K562 (cell line): ENCODE data around the gene CEBPB. TPM values are rescaled to one million over a fixed set of nuclear protein-coding genes. Genes with fewer than 3 reads are reported as not detected.

Experiments used
- MEIS2 ChIP-seq: fragments of 450-650 bp; IDR thresholded peaks from 2 replicates; pipeline ENCODE4 v1.6.1; 2014; ENCODE audit warnings: mild to moderate bottlenecking; ENCODE audit not compliant: partially characterized antibody
- TAF9B ChIP-seq: fragments of 450-650 bp; IDR thresholded peaks from 2 replicates; pipeline ENCODE4 v1.6.1; 2018; ENCODE audit warnings: mild to moderate bottlenecking; ENCODE audit not compliant: partially characterized antibody
- ZFP91 ChIP-seq: sonication (generic); formaldehyde crosslinking; IDR thresholded peaks from 2 replicates; pipeline ENCODE4 v1.8.0; 2022; ENCODE audit warnings: mild to moderate bottlenecking, missing genetic modification reagents
- polyA plus RNA-seq, 8 experiments: library from polyadenylated mRNA; depleted of rRNA in 4 of 8; stranded (reverse) in 5 of 8; unstranded in 3 of 8; fragments of >200 nt; fragmentation: Nextera tagmentation in 2 of 8; fragmentation: Illumina TruSeq in 1 of 8; extraction: Ambion mirVana in 2 of 8; extraction: Trizol in 1 of 8; gene quantifications; 2 replicates each; pipeline versions ENCODE4 v1.2.1 to v1.2.3, GENCODE V29; 2011 to 2014; ENCODE audit warnings: inconsistent platforms in 1 of 8, missing spikeins in 1 of 8
- total RNA-seq, 7 experiments: library from RNA; depleted of rRNA in 6 of 7; stranded (reverse); fragments of >200 nt in 6 of 7; fragmentation: Illumina TruSeq in 2 of 7; extraction: Trizol in 2 of 7; gene quantifications; 2 replicates each; pipeline versions ENCODE4 v1.2.1 to v1.2.3, GENCODE V29; 2011 to 2021; ENCODE audit warnings: low replicate concordance in 1 of 7
- TF ChIP-seq, protein P1 (sequence below): fragments of 450-650 bp; formaldehyde crosslinking; IDR thresholded peaks from 2 replicates; pipeline ENCODE4 v1.4.0; 2022; ENCODE audit warnings: missing genetic modification characterization
- TF ChIP-seq, protein P2 (sequence below), 3 experiments: fragments of 200-800 bp in 1 of 3; sonication (Bioruptor generic) in 1 of 3; sonication (generic) in 1 of 3; formaldehyde crosslinking in 1 of 3; IDR thresholded peaks; 2 replicates each; pipeline versions ENCODE4 v1.6.1 to v1.8.0; 2016 to 2022; ENCODE audit warnings: mild to moderate bottlenecking in 2 of 3, missing compliant biosample characterization in 2 of 3, missing genetic modification characterization in 2 of 3, missing genetic modification reagents in 1 of 3

Gene CEBPB
- total and polyA plus RNA-seq, 9 of the 15 experiments (the other 6 are each of a cell fraction or from before 2014, with no cell fraction given), result 1.2 to 72.6 (median 7.8) TPM

GRCh38 chr20:50226093-50226974 is 35.7 kb downstream of the CEBPB start (continued):
- TF ChIP-seq, protein P1, sequence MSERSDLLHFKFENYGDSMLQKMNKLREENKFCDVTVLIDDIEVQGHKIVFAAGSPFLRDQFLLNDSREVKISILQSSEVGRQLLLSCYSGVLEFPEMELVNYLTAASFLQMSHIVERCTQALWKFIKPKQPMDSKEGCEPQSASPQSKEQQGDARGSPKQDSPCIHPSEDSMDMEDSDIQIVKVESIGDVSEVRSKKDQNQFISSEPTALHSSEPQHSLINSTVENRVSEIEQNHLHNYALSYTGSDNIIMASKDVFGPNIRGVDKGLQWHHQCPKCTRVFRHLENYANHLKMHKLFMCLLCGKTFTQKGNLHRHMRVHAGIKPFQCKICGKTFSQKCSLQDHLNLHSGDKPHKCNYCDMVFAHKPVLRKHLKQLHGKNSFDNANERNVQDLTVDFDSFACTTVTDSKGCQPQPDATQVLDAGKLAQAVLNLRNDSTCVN (CRISPR knock-in tag), result no peak
- no peak for TF ChIP-seq ZFP91
- TF ChIP-seq TAF9B, result no peak
- TF ChIP-seq, protein P2, sequence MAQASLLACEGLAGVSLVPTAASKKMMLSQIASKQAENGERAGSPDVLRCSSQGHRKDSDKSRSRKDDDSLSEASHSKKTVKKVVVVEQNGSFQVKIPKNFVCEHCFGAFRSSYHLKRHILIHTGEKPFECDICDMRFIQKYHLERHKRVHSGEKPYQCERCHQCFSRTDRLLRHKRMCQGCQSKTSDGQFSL (CRISPR knock-in tag; IDR thresholded peaks at IDR 0.05), result no peak
- TF ChIP-seq, protein P2 (tag; IDR thresholded peaks at IDR 0.05), result no peak
- no peak for TF ChIP-seq MEIS2
